KMS-11 (cell line): ENCODE measurements around the gene DNMT3A.

Experiments
- H2AFZ ChIP-seq: fragments of 200-600 bp; sonication (generic); 2 replicates; pipeline ENCODE4 v1.6.1; 2016; ENCODE audit warnings: antibody characterized with exemption, mixed run types, low read depth
- H3K27ac ChIP-seq: fragments of 200-600 bp; sonication (generic); 2 replicates; pipeline ENCODE4 v1.6.1; 2016; ENCODE audit warnings: mild to moderate bottlenecking, mixed run types
- H3K27me3 ChIP-seq: fragments of 200-600 bp; sonication (generic); 2 replicates; pipeline ENCODE4 v1.6.1; 2017; ENCODE audit warnings: mild to moderate bottlenecking, low read depth, mixed run types, moderate library complexity; ENCODE audit not compliant: insufficient read depth
- H3K36me3 ChIP-seq: fragments of 200-600 bp; sonication (generic); 2 replicates; pipeline ENCODE4 v1.6.1; 2017; ENCODE audit warnings: mild to moderate bottlenecking, mixed run types; ENCODE audit not compliant: insufficient read depth
- H3K4me1 ChIP-seq: fragments of 200-600 bp; sonication (generic); 2 replicates; pipeline ENCODE4 v1.6.1; 2016; ENCODE audit warnings: mild to moderate bottlenecking, low read depth, mixed run types; ENCODE audit not compliant: poor library complexity, severe bottlenecking
- H3K4me2 ChIP-seq: fragments of 200-600 bp; sonication (generic); 2 replicates; pipeline ENCODE4 v1.7.0; 2016; ENCODE audit warnings: mild to moderate bottlenecking, mixed run types
- H3K4me3 ChIP-seq: fragments of 200-600 bp; sonication (generic); IDR thresholded peaks from 2 replicates; pipeline ENCODE4 v1.6.1; 2017; ENCODE audit warnings: low read depth, low read length, mixed read lengths; ENCODE audit not compliant: insufficient read depth
- H3K79me2 ChIP-seq: fragments of 200-600 bp; sonication (generic); 2 replicates; pipeline ENCODE4 v1.6.1; 2016; ENCODE audit warnings: low read depth, mixed run types; ENCODE audit not compliant: insufficient read depth
- H3K9ac ChIP-seq: fragments of 200-600 bp; sonication (generic); 2 replicates; pipeline ENCODE4 v1.6.1; 2016; ENCODE audit warnings: mild to moderate bottlenecking, mixed run types
- H4K20me1 ChIP-seq: fragments of 200-600 bp; sonication (generic); 2 replicates; pipeline ENCODE4 v1.6.1; 2016; ENCODE audit warnings: mild to moderate bottlenecking, mixed run types; ENCODE audit not compliant: insufficient read depth
- TF ChIP-seq, protein P1 (sequence below): fragments of 200-600 bp; sonication (generic); conservative IDR thresholded peaks from 2 replicates; pipeline ENCODE4 v1.6.1; 2017; ENCODE audit warnings: low read depth, mild to moderate bottlenecking, antibody characterized with exemption, low read length, moderate library complexity, mixed read lengths

DNMT3A gene

DNA sequence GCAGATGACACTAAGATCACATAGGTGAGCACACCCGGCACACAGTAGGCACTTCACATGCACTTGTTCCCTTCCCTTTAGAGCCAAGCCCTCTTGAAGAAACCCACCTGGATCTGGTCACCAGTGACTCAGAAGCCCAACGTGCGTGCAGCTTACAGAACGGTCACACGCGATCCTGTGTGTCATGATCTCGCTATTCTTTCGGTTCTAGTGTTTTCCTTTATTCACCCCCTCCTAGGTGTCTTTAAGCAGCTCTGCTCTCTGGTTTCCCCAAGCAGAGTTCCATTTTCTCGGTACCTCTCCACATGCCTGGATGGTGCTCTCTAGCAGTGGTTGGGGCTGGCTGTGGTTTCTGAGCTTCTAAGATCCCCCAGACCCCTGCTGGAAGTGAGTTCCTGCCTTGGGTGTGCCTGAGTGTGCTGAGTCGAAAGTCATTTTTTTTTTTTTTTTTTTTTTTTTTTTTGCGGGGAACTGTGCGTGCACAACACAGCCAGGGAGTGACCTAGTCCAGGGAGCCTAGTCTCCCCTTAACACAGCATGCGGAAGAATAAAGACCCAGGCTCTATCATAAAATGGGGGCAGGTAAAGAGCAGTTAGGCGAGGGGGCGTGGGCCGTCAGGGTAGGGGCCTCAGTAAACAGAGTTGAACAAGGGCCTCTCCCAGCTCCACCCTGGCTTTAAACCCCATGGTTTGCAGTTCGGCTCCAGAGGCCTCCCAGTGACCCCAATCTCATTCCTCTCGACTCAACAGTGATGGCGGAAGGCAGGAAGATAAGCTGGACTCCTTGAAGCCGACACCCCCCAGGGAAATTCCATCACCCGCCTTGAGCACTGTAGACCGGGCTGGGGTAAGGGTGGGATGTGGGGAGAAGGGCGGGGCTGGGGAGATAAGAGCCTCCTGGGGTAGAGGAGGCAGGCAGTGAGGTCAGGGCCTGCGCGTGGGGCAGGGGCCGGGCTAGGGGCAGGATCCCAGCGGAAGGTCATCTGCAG, 29.8 kb upstream of the DNMT3A start:
- Histone ChIP-seq H2AFZ (no peak overlapping the region), H3K36me3 (no peaks in the 10 kb centered on the region), H3K27ac (no peak overlapping the region), H3K4me2 (no peak overlapping the region), H4K20me1 (no peaks in the 10 kb centered on the region), H3K27me3 (no peaks in the 10 kb centered on the region), H3K9ac (no peak overlapping the region), H3K4me1 (peaks cover 7% of the 10 kb centered on the region), H3K79me2 (no peaks in the 10 kb centered on the region), H3K4me3 (no peak overlapping the region)
- TF ChIP-seq, protein P1, sequence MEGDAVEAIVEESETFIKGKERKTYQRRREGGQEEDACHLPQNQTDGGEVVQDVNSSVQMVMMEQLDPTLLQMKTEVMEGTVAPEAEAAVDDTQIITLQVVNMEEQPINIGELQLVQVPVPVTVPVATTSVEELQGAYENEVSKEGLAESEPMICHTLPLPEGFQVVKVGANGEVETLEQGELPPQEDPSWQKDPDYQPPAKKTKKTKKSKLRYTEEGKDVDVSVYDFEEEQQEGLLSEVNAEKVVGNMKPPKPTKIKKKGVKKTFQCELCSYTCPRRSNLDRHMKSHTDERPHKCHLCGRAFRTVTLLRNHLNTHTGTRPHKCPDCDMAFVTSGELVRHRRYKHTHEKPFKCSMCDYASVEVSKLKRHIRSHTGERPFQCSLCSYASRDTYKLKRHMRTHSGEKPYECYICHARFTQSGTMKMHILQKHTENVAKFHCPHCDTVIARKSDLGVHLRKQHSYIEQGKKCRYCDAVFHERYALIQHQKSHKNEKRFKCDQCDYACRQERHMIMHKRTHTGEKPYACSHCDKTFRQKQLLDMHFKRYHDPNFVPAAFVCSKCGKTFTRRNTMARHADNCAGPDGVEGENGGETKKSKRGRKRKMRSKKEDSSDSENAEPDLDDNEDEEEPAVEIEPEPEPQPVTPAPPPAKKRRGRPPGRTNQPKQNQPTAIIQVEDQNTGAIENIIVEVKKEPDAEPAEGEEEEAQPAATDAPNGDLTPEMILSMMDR: no peak

DNA sequence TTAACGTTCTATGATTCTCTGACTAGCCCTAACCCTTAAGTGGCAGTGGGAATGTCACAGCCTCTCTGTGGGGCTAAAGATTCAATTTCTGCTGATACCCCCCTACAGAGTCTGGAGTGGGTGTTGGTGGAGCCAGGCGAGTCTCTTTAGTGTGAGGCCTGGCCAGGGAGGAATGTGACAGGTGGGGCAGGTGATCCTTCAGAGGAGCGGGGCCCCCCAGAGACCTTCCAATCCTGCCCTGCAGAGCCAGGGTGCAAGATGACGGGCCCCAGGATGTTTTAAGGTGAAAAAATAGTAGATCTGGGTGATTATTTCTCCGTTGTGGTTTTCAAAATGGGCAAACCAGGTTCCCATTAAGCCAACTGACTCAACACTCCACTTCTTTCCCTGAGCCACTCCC, 28.2 kb upstream of the DNMT3A start:
- Histone ChIP-seq H4K20me1 (no peaks in the 10 kb centered on the region), H3K27ac (no peak overlapping the region), H3K4me2 (no peak overlapping the region), H3K9ac (no peak overlapping the region), H3K4me1 (no peaks in the 10 kb centered on the region), H2AFZ (no peak overlapping the region), H3K36me3 (no peaks in the 10 kb centered on the region), H3K27me3 (no peaks in the 10 kb centered on the region), H3K4me3 (no peak overlapping the region), H3K79me2 (no peaks in the 10 kb centered on the region)
- TF ChIP-seq, protein P1: no peak

DNA sequence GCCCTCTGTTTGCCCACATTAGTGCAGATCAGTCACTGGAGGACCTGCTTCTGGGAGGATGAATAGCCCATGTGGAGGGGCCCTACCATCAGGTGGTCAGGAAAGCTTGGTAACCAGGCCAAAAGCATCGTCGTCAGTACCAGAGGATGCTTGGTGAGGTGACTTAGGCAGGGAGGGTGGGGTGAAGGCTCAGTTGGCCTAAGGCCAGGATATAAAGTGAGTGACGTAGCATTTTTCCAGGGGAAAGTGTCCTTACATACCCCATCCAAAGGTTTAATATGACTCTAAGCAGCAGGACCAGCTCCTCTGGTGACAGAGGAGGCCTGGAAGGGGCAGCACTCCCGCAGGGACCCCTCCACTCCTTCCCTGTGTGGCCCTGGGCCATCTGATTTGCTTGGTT, 27.7 kb upstream of the DNMT3A start:
- no peak overlapping the region for H3K4me2 ChIP-seq
- no peaks in the 10 kb centered on the region for H3K79me2 ChIP-seq
- no peak overlapping the region for H2AFZ ChIP-seq
- TF ChIP-seq, protein P1: no peak
- H3K27ac ChIP-seq: no peak overlapping the region
- H4K20me1 ChIP-seq: no peaks in the 10 kb centered on the region
- no peaks in the 10 kb centered on the region for H3K4me1 ChIP-seq
- no peak overlapping the region for H3K9ac ChIP-seq
- H3K4me3 ChIP-seq: no peak overlapping the region
- no peaks in the 10 kb centered on the region for H3K36me3 ChIP-seq
- no peaks in the 10 kb centered on the region for H3K27me3 ChIP-seq

- Histone ChIP-seq H3K4me3 (no peak overlapping the region), H3K27ac (no peak overlapping the region), H3K4me1 (no peaks in the 10 kb centered on the region), H3K79me2 (no peaks in the 10 kb centered on the region), H3K4me2 (no peak overlapping the region), H2AFZ (no peak overlapping the region), H3K9ac (no peak overlapping the region), H4K20me1 (no peaks in the 10 kb centered on the region), H3K27me3 (no peaks in the 10 kb centered on the region), H3K36me3 (no peaks in the 10 kb centered on the region)
- TF ChIP-seq, protein P1: no peak
Observed at GRCh38 chr2:25368660-25369059, 26.9 kb upstream of the DNMT3A start.
